Measurements from ENCODE around the gene SLC35D2.
"Not testable (repeated sequence)": the region's sequence is repeated elsewhere in the genome, so short reads cannot be mapped to it uniquely, and the experiment has no call there.

The SLC35D2 gene

DNA sequence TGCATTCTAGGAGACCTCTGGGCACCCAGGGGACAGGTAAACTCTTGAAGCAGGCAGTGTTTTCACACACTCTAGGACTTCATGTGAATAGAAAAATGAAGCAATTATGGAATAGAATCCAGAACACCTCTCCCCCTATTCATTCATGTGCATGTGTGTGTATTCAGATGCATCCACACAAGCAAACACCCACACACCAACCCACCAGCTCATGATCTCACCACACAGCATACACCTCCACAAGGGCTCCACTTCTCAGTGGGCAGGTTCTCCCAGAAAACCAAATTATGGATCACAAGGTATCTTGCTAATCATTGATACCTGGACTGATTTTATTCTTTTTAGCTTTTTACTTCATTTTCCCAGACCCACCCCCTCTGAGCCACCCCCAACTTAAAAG is 60.3 kb downstream of the SLC35D2 start:
- no peak for DNase-seq (ENCODE audit: low spot score)
- no peak overlapping the region for H3K27ac ChIP-seq
- no peak overlapping the region for H3K4me3 ChIP-seq
- TF ChIP-seq, protein P1, sequence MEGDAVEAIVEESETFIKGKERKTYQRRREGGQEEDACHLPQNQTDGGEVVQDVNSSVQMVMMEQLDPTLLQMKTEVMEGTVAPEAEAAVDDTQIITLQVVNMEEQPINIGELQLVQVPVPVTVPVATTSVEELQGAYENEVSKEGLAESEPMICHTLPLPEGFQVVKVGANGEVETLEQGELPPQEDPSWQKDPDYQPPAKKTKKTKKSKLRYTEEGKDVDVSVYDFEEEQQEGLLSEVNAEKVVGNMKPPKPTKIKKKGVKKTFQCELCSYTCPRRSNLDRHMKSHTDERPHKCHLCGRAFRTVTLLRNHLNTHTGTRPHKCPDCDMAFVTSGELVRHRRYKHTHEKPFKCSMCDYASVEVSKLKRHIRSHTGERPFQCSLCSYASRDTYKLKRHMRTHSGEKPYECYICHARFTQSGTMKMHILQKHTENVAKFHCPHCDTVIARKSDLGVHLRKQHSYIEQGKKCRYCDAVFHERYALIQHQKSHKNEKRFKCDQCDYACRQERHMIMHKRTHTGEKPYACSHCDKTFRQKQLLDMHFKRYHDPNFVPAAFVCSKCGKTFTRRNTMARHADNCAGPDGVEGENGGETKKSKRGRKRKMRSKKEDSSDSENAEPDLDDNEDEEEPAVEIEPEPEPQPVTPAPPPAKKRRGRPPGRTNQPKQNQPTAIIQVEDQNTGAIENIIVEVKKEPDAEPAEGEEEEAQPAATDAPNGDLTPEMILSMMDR (IDR thresholded peaks at IDR 0.05) = no peak

DNA sequence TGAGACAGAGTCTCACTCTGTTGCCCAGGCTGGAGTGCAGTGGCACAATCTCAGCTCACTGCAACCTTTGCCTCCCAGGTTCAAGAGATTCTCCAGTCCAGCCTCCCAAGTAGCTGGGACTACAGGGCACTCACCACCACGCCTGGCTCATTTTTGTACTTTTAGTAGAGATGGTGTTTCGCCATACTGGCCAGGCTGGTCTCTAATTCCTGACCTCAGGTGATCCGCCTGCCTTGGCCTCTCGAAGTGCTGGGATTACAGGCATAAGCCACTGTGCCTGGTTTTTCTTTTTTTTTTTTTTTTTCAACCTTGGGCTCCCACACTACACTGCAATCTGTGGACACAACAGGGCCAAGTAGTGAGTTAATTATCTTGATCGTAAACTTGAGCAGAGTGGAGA is 60.8 kb downstream of the SLC35D2 start:
- H3K4me3 ChIP-seq; DNase-seq (ENCODE audit: low spot score); H3K27ac ChIP-seq: not testable (repeated sequence)

DNA sequence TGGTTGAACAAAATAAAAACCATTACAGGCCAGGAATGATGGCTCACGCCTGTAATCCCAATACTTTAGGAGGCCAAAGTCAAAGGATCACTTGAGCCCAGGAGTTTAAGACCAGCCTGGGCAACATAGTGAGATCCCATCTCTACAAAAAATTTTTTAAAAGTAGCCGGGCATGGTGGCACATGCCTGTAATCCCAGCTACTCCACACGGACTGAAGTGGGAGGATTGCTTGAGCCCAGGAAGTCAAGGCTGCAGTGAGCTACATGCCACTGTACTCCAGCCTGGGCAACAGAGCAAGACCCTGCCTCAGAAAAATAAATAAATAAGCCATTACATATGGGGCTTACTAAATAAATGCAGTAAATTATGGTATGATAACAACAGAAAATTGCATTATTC is 61.3 kb downstream of the SLC35D2 start:
- H3K4me3 ChIP-seq; DNase-seq (ENCODE audit: low spot score); H3K27ac ChIP-seq: not testable (repeated sequence)

DNA sequence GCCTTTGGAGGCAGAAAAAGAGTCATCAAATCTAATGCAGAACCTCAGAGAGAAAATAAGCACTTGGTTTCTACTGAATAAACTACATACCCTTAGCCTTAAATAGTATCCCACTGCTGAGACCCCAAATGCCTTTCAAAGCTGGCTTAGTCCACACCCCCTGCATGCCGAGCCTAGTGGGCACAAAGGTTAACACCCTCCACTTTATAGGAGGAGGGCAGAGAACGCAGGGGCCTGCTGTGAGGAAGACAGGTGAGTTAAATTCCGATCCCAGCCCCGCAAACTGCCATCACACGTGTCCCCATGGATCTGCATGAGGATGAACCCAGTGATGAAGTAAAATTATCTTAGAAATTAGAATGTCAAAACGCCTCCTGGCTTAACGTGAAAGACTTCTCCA is 62.0 kb downstream of the SLC35D2 start:
- H3K27ac ChIP-seq = no peak overlapping the region
- no peak for DNase-seq (ENCODE audit: low spot score)
- TF ChIP-seq, protein P1 (IDR thresholded peaks at IDR 0.05) = no peak
- H3K4me3 ChIP-seq = no peak overlapping the region

DNA sequence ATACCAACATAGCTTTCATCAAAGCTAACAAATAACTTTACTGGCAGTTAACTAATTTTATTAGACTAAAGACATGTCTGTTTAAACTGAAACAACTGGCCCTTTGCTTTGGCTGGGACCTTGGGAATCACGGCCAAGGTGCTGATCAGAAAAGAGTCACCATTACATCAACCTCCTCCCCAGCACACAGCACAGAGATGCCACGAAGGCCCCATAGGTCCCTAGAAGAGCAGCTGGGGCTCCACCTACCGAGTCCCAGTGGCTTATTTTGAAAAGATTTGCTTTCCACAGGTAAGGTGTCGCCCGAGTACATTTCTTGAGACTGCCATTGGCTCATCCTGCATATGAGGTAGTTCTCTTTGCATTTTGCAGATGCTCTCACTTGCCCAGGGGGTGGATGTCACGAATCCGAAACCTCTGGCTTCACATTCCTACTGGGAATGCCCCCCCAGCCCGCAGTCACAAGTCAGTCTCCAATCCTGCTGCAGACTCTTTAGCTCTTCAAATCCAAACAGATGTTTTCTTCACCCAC is 62.7 kb downstream of the SLC35D2 start:
- no peak for DNase-seq (ENCODE audit: low spot score)
- Histone ChIP-seq H3K27ac (no peak overlapping the region), H3K4me3 (no peak overlapping the region)
- TF ChIP-seq, protein P1 (IDR thresholded peaks at IDR 0.05) = no peak

DNA sequence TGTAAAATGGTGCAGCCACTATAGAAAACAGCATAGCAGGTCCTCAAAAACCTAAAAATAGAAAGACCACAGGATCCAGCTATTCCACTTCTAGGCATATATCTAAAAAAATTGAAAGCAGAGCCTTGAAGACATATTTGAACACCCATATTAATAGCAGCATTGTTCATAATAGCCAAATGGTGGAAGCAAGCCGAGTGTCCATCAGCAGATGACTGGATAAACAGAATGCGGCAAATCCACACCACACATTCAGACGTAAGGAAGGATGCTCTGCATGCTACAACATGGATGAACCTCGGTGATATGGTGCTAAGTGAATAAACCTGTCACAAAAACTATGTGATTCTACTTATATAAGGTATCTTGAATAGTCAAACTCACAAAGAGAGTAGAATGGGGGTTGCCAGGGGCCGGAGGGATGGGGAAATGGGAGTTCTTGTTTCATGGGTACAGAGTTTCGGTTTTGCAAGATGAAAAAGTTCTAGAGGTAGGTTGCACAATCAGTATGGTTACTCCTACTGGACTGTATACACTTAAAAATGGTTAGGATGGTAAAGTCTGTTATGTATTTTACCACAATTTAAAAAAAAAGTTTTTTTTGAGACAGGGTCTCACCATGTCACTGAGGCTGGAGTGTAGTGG is 64.5 kb downstream of the SLC35D2 start:
- Histone ChIP-seq H3K27ac (no peak overlapping the region), H3K4me3 (no peak overlapping the region)
- no peak for DNase-seq (ENCODE audit: low spot score)
- TF ChIP-seq, protein P1 (IDR thresholded peaks at IDR 0.05) = no peak

DNA sequence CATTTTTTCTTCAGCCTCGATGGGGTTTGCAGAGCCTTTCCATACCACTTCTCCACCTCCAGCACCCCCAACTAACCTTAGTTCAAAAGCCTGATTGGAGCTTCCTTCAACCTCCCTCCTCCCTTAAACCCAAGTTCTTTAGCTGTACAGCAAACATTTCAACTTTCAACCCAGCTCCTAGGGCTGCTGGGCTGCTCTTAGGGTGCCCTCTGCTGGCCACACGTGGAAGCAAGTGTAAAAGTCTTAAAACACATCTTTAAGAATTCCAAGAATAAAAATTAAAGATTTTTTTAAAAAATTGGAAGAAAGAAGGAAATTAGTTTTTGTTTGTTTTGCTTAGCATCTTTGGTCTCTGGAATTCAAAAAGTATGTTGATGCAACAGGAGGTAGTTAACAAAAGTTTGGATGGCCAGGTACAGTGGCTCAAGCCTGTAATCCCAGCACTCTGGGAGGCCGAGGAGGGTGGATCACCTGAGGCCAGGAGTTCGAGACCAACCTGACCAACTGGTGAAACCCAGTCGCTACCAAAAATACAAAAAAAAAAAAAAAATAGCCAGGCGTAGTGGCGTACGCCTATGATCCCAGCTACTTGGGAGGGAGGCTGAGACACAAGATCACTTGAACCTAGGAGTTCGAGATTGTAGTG is 66.1 kb downstream of the SLC35D2 start:
- TF ChIP-seq, protein P1 (IDR thresholded peaks at IDR 0.05) = peak; percentile 63

DNA sequence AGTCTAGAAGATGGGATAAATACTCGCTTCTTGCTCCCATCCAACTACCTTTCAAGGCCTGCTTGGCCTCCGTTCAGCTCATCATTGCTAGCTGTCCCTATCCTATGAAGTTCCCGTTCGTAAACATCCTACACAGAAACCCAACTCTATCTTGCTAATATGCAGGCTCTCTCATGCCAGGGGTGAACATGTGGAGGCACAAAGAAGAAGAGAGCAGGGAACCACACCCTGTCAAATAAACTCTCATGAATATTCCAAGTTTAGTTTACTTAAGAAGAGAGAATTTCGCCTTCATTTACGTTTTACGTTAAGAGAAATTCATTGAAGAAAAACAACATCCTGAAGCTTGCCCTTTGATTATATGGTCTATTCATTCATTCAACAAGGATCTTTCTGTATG is 73.7 kb downstream of the SLC35D2 start:
- TF ChIP-seq, protein P1 (IDR thresholded peaks at IDR 0.05) = no peak
- H3K4me3 ChIP-seq = no peak overlapping the region
- H3K27ac ChIP-seq = no peak overlapping the region
- DNase-seq (ENCODE audit: low spot score) = no peak

More for the DNA sequence above, 66.1 kb downstream of the SLC35D2 start:
- no peak overlapping the region for H3K4me3 ChIP-seq
- no peak for DNase-seq (ENCODE audit: low spot score)
- H3K27ac ChIP-seq = no peak overlapping the region

DNA sequence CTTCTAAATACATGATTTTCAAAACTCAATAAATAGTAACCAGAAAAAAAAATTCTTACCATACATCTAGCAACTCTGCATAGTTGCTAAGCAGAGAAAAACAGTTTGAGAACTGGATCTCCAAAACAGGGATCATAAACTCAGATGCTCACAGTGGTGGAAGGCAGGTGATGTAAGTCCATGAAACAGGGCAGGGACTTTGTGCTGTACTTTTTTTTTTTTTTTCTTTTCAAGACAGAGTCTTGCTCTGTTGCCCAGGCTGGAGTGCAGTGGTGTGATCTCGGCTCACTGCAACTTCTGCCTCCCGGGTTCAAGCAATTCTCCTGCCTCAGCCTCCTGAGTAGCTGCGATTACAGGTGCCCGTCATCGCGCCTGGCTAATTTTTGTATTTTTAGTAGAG is 76.6 kb downstream of the SLC35D2 start:
- not testable (repeated sequence) for DNase-seq (ENCODE audit: low spot score); H3K27ac ChIP-seq; H3K4me3 ChIP-seq
